GM12878 (cell line): ENCODE measurements around the gene GSG1L.

ENCODE experiments used
- BHLHE40 ChIP-seq, 2 experiments: fragments of 450-650 bp in 1 of 2; IDR thresholded peaks; 2 replicates each; pipeline ENCODE4 v1.6.1; 2011 to 2017; ENCODE audit warnings: low read depth in 2 of 2, borderline replicate concordance in 1 of 2, improper control_type of control experiment in 1 of 2, low read length in 1 of 2, mild to moderate bottlenecking in 1 of 2
- CHD2 ChIP-seq: IDR thresholded peaks from 2 replicates; pipeline ENCODE4 v1.6.1; 2011; ENCODE audit warnings: low read depth, low read length, improper control_type of control experiment, borderline replicate concordance
- CTCF ChIP-seq, 3 experiments: IDR thresholded peaks in 2 of 3; conservative IDR thresholded peaks in 1 of 3; 2 replicates each; pipeline ENCODE4 v1.5.1; 2011; ENCODE audit warnings: low read depth in 3 of 3, low read length in 3 of 3, mild to moderate bottlenecking in 3 of 3, control low read depth in 2 of 3, moderate library complexity in 2 of 3, inconsistent platforms in 1 of 3, mixed read lengths in 1 of 3; ENCODE audit not compliant: control insufficient read depth in 2 of 3, insufficient read depth in 1 of 3; ENCODE audit errors: extremely low read depth in 1 of 3
- HCFC1 ChIP-seq: fragments of 150-350 bp; IDR thresholded peaks from 2 replicates; pipeline ENCODE4 v1.6.1; 2014; ENCODE audit warnings: low read length
- MYC ChIP-seq: IDR thresholded peaks from 2 replicates; pipeline ENCODE4 v1.6.1; 2011; ENCODE audit warnings: mild to moderate bottlenecking, low read length, moderate library complexity, inconsistent platforms; ENCODE audit not compliant: insufficient read depth, insufficient replicate concordance, insufficient read length, severe bottlenecking
- NRF1 ChIP-seq: conservative IDR thresholded peaks from 2 replicates; pipeline ENCODE4 v1.6.1; 2011; ENCODE audit warnings: mild to moderate bottlenecking, low read depth, low read length, improper control_type of control experiment
- POLR2A ChIP-seq: IDR thresholded peaks from 2 replicates; pipeline ENCODE4 v1.6.1; 2011; ENCODE audit warnings: low read depth, mild to moderate bottlenecking, low read length
- PRDM15 ChIP-seq: fragments of 450-650 bp; formaldehyde crosslinking; IDR thresholded peaks from 2 replicates; pipeline ENCODE4 v1.4.0; 2020; ENCODE audit warnings: mild to moderate bottlenecking, moderate library complexity
- SIN3A ChIP-seq: IDR thresholded peaks from 2 replicates; pipeline ENCODE4 v1.6.1; 2012; ENCODE audit warnings: low read depth, low read length, improper control_type of control experiment
- SP1 ChIP-seq: IDR thresholded peaks from one replicate; pipeline ENCODE4 v1.6.1; 2011; ENCODE audit warnings: low read depth, low read length

DNA sequence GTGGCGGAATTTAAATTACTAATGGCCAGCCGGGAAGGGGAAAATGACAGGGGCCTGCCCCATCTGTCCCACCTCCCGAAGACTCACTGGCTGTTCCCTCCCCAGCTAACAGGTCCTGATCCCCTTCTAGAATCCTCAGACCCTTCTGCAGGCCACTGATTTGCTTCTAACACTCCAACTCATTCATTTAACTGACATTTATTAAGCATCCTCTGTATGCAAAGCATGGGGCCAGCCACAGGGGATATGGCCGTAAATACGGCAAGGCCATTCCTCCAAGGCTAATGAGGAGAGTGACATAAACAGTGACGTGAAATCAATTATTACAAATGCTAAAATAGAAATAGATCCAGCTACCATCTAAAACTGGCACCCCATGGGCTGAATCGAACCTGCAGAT is 195.3 kb downstream of the GSG1L start:
- TF ChIP-seq HCFC1 (no peak), SIN3A (no peak), POLR2A (no peak), MYC (no peak), PRDM15 (CRISPR knock-in tag) (no peak), NRF1 (no peak), CHD2 (no peak), SP1 (no peak), BHLHE40 (IDR thresholded peaks at IDR 0.05; ENCODE audit: borderline replicate concordance in 1 of 2, low read depth in 2 of 2, low read length in 1 of 2) (no peak), CTCF (IDR thresholded peaks at IDR 0.05 in 2 of 3, conservative IDR thresholded peaks at IDR 0.05 in 1 of 3; ENCODE audit: control insufficient read depth in 2 of 3, extremely low read depth in 1 of 3, insufficient read depth in 1 of 3, low read depth in 3 of 3, low read length in 3 of 3) (no peak)
